Large intestine (tissue), 12 donors: ENCODE data around the gene NPM3. TPM values are rescaled to one million over a fixed set of nuclear protein-coding genes. Genes with fewer than 3 reads are reported as not detected.

Source experiments
- DNase-seq, 2 donors: peaks; one replicate each; pipeline versions ENCODE4 v3.0.0 to v3.0.0-alpha.2; 2013
- H3K27ac ChIP-seq: one replicate; pipeline ENCODE4 v1.5.1; 2013; ENCODE audit warnings: low read length
- H3K27me3 ChIP-seq: 2 replicates; pipeline ENCODE4 v1.6.1; 2013; ENCODE audit warnings: low read length; ENCODE audit not compliant: control insufficient read depth, insufficient read depth
- H3K36me3 ChIP-seq: 2 replicates; pipeline ENCODE4 v1.6.1; 2013; ENCODE audit warnings: low read length; ENCODE audit not compliant: control insufficient read depth, insufficient read depth
- H3K4me1 ChIP-seq: one replicate; pipeline ENCODE4 v1.6.1; 2013; ENCODE audit warnings: low read length; ENCODE audit not compliant: control insufficient read depth, insufficient read depth
- H3K4me3 ChIP-seq: one replicate; pipeline ENCODE4 v1.5.1; 2013; ENCODE audit warnings: low read length
- H3K9me3 ChIP-seq: one replicate; pipeline ENCODE4 v1.6.1; 2013; ENCODE audit warnings: mild to moderate bottlenecking, low read depth, low read length, moderate library complexity; ENCODE audit not compliant: control insufficient read depth
- WGBS: methylation state at CpG from one replicate; pipeline ENCODE4 v1.1.5; 2013; ENCODE audit warnings: low lambda C conversion rate; ENCODE audit not compliant: insufficient coverage; 5-methylcytosine and 5-hydroxymethylcytosine counted together
- long read RNA-seq, 11 donors: transcript quantifications; one replicate each; lab custom pipeline, GENCODE V29; 2026
- polyA plus RNA-seq: library from polyadenylated mRNA; unstranded; fragments of 120-200 nt; gene quantifications from one replicate; pipeline ENCODE4 v1.2.1, GENCODE V29; 2013

Gene NPM3
- 45.2 TPM for polyA plus RNA-seq
- long read RNA-seq, donor 1, transcript NPM3-201 (6 exons, 877 nt), result major isoform, 18 of 19 reads
- long read RNA-seq, donor 1, partial matches to known transcripts, result 0 of 19 reads
- long read RNA-seq, donor 1, other reads (novel, unspliced or antisense), result 0 of 19 reads
- long read RNA-seq, donor 2, transcript NPM3-201 (6 exons, 877 nt), result major isoform, 36 of 40 reads
- long read RNA-seq, donor 2, partial matches to known transcripts, result 0 of 40 reads
- long read RNA-seq, donor 2, other reads (novel, unspliced or antisense), result 0 of 40 reads
- long read RNA-seq, donor 3, result 0 reads
- long read RNA-seq, donor 4, partial matches to known transcripts, result 0 of 2 reads
- long read RNA-seq, donor 4, other reads (novel, unspliced or antisense), result 0 of 2 reads
- long read RNA-seq, donor 5, transcript NPM3-201 (6 exons, 877 nt), result major isoform, 12 of 13 reads
- long read RNA-seq, donor 5, partial matches to known transcripts, result 0 of 13 reads
- long read RNA-seq, donor 5, other reads (novel, unspliced or antisense), result 0 of 13 reads
- long read RNA-seq, donor 6, transcript NPM3-201 (6 exons, 877 nt), result major isoform, 16 of 17 reads
- long read RNA-seq, donor 6, partial matches to known transcripts, result 0 of 17 reads
- long read RNA-seq, donor 6, other reads (novel, unspliced or antisense), result 0 of 17 reads
- long read RNA-seq, donor 7, transcript NPM3-201 (6 exons, 877 nt), result major isoform, 10 of 10 reads
- long read RNA-seq, donor 7, partial matches to known transcripts, result 0 of 10 reads
- long read RNA-seq, donor 7, other reads (novel, unspliced or antisense), result 0 of 10 reads
- long read RNA-seq, donor 8, transcript NPM3-201 (6 exons, 877 nt), result major isoform, 21 of 21 reads
- long read RNA-seq, donor 8, partial matches to known transcripts, result 0 of 21 reads
- long read RNA-seq, donor 8, other reads (novel, unspliced or antisense), result 0 of 21 reads
- long read RNA-seq, donor 9, transcript NPM3-201 (6 exons, 877 nt), result major isoform, 23 of 23 reads
- long read RNA-seq, donor 9, partial matches to known transcripts, result 0 of 23 reads
- long read RNA-seq, donor 9, other reads (novel, unspliced or antisense), result 0 of 23 reads
- long read RNA-seq, donor 10, transcript NPM3-201 (6 exons, 877 nt), result major isoform, 28 of 34 reads
- long read RNA-seq, donor 10, partial matches to known transcripts, result 5 of 34 reads
- long read RNA-seq, donor 10, other reads (novel, unspliced or antisense), result 0 of 34 reads
- long read RNA-seq, donor 11, transcript NPM3-201 (6 exons, 877 nt), result major isoform, 23 of 23 reads
- long read RNA-seq, donor 11, partial matches to known transcripts, result 0 of 23 reads
- long read RNA-seq, donor 11, other reads (novel, unspliced or antisense), result 0 of 23 reads

- Histone ChIP-seq H3K27me3 (peaks cover 23% of the 10 kb centered on the region), H3K9me3 (peaks cover 9% of the 10 kb centered on the region), H3K4me3 (peak within 1 kb of the TSS; percentile 92), H3K36me3 (peaks cover 30% of the 10 kb centered on the region), H3K4me1 (peaks cover 32% of the 10 kb centered on the region), H3K27ac (peak within 1 kb of the TSS; percentile 21)
- no CpG with 5 or more reads among the region's 57 CpGs for WGBS
- DNase-seq, result peak; percentile 65 to 81
Measured at GRCh38 chr10:101782811-101783735, at the start of gene NPM3. TSS of gene NPM3 (minus strand) at chr10:101783446. CDS start at chr10:101783390, 56 bp downstream.

GRCh38 chr10:101832325-101832771, 49.1 kb upstream of the NPM3 start:
- Histone ChIP-seq H3K27ac (no peak overlapping the region), H3K27me3 (no peaks in the 10 kb centered on the region), H3K9me3 (no peaks in the 10 kb centered on the region), H3K4me3 (no peak overlapping the region), H3K36me3 (peaks cover 8% of the 10 kb centered on the region), H3K4me1 (peaks cover 41% of the 10 kb centered on the region)
- no peak for DNase-seq
- WGBS, result no CpG with 5 or more reads among the region's 4 CpGs

GRCh38 chr10:101831169-101831811, 48.0 kb upstream of the NPM3 start:
- Histone ChIP-seq H3K4me3 (peak overlapping the region; percentile 51), H3K27ac (peak overlapping the region; percentile 88), H3K9me3 (no peaks in the 10 kb centered on the region), H3K36me3 (peaks cover 17% of the 10 kb centered on the region), H3K4me1 (peaks cover 33% of the 10 kb centered on the region), H3K27me3 (no peaks in the 10 kb centered on the region)
- no peak for DNase-seq
- no CpG with 5 or more reads among the region's 9 CpGs for WGBS

GRCh38 chr10:101830322-101831168, 47.3 kb upstream of the NPM3 start:
- DNase-seq, result peak; percentile 94 to 95
- Histone ChIP-seq H3K27me3 (no peaks in the 10 kb centered on the region), H3K4me1 (peaks cover 32% of the 10 kb centered on the region), H3K4me3 (peak overlapping the region; percentile 51), H3K27ac (peak overlapping the region; percentile 88), H3K36me3 (peaks cover 21% of the 10 kb centered on the region), H3K9me3 (no peaks in the 10 kb centered on the region)
- WGBS, result no CpG with 5 or more reads among the region's 56 CpGs

GRCh38 chr10:101829561-101830315, 46.5 kb upstream of the NPM3 start:
- H3K27ac ChIP-seq, result peak overlapping the region; percentile 88
- H3K36me3 ChIP-seq, result peaks cover 28% of the 10 kb centered on the region
- peak overlapping the region; percentile 51 for H3K4me3 ChIP-seq
- no peaks in the 10 kb centered on the region for H3K9me3 ChIP-seq
- peak in 1 of 2 donors; percentile 69 for DNase-seq
- no peaks in the 10 kb centered on the region for H3K27me3 ChIP-seq
- WGBS, result no CpG with 5 or more reads among the region's 31 CpGs
- peaks cover 32% of the 10 kb centered on the region for H3K4me1 ChIP-seq

GRCh38 chr10:101828766-101829551, 45.7 kb upstream of the NPM3 start:
- Histone ChIP-seq H3K4me3 (peak overlapping the region; percentile 29), H3K4me1 (peaks cover 29% of the 10 kb centered on the region), H3K9me3 (no peaks in the 10 kb centered on the region), H3K27ac (peak overlapping the region; percentile 8), H3K27me3 (no peaks in the 10 kb centered on the region), H3K36me3 (peaks cover 29% of the 10 kb centered on the region)
- no peak for DNase-seq
- WGBS, result no CpG with 5 or more reads among the region's 39 CpGs

- DNase-seq, result no peak
- H3K4me3 ChIP-seq, result no peak overlapping the region
- no peak overlapping the region for H3K27ac ChIP-seq
- H3K36me3 ChIP-seq, result peaks cover 31% of the 10 kb centered on the region
- H3K27me3 ChIP-seq, result no peaks in the 10 kb centered on the region
- WGBS, result no CpG with 5 or more reads among the region's 10 CpGs
- H3K4me1 ChIP-seq, result peaks cover 29% of the 10 kb centered on the region
- H3K9me3 ChIP-seq, result no peaks in the 10 kb centered on the region
Measured at GRCh38 chr10:101827919-101828600, 44.8 kb upstream of the NPM3 start.
